PC-9 (cell line): Measurements from ENCODE around the gene STK26. TPM values are rescaled to one million over a fixed set of nuclear protein-coding genes. Genes with fewer than 3 reads are reported as not detected.

ENCODE experiments used
- BruUV-seq: library from RNA; stranded (reverse); fragments of 400-500 nt; replicated peaks from 2 replicates; lab custom pipeline; 2021; lab: Mats Ljungman, UMichigan
- CTCF ChIA-PET: fragments of 300-600 bp; sonication (Branson Sonifier 250); formaldehyde crosslinking; loops from one replicate; lab custom pipeline; 2022; ENCODE audit warnings: antibody characterized with exemption; lab: Charles Lee
- POLR2A ChIA-PET: fragments of 300-600 bp; sonication (Branson Sonifier 250); formaldehyde crosslinking; loops from one replicate; lab custom pipeline; 2022; ENCODE audit warnings: antibody characterized with exemption; ENCODE audit not compliant: unreplicated experiment; lab: Charles Lee
- DNase-seq, 2 experiments: peaks; one replicate each; pipeline versions ENCODE4 v3.0.0 to v3.0.0-alpha.2; 2015 to 2022; ENCODE audit warnings: mixed read lengths in 1 of 2
- H2AFZ ChIP-seq: fragments of 200-600 bp; sonication (generic); 2 replicates; pipeline ENCODE4 v1.8.1; 2017; ENCODE audit warnings: antibody characterized with exemption
- H3F3A ChIP-seq: fragments of 200-600 bp; sonication (generic); 2 replicates; pipeline ENCODE4 v1.8.1; 2017; ENCODE audit warnings: antibody characterized with exemption, mild to moderate bottlenecking, low read depth; ENCODE audit not compliant: insufficient read depth
- H3K27ac ChIP-seq: fragments of 200-600 bp; sonication (generic); 2 replicates; pipeline ENCODE4 v1.6.1; 2016; ENCODE audit warnings: mixed run types
- H3K27me3 ChIP-seq: fragments of 200-600 bp; sonication (generic); 2 replicates; pipeline ENCODE4 v1.6.1; 2016; ENCODE audit warnings: low read depth, mixed run types; ENCODE audit not compliant: insufficient read depth
- H3K36me3 ChIP-seq: fragments of 200-600 bp; sonication (generic); 2 replicates; pipeline ENCODE4 v1.6.1; 2016; ENCODE audit warnings: low read depth, mixed run types
- H3K4me1 ChIP-seq: fragments of 200-600 bp; sonication (generic); replicated peaks from 2 replicates; pipeline ENCODE4 v1.6.1; 2016; ENCODE audit warnings: mixed run types; ENCODE audit not compliant: insufficient read depth
- H3K4me2 ChIP-seq: fragments of 200-600 bp; sonication (generic); 2 replicates; pipeline ENCODE4 v1.6.1; 2017; ENCODE audit warnings: mixed run types
- H3K4me3 ChIP-seq: fragments of 200-600 bp; sonication (generic); 2 replicates; pipeline ENCODE4 v1.6.1; 2016; ENCODE audit warnings: mixed run types
- H3K79me2 ChIP-seq: fragments of 200-600 bp; sonication (generic); 2 replicates; pipeline ENCODE4 v1.6.1; 2017; ENCODE audit warnings: low read depth, mixed run types
- H3K9me2 ChIP-seq: fragments of 200-600 bp; sonication (generic); 2 replicates; pipeline ENCODE4 v1.8.1; 2017; ENCODE audit warnings: mild to moderate bottlenecking; ENCODE audit not compliant: insufficient read depth
- H3K9me3 ChIP-seq: fragments of 200-600 bp; sonication (generic); 2 replicates; pipeline ENCODE4 v1.8.1; 2016; ENCODE audit warnings: low read depth; ENCODE audit not compliant: insufficient read depth
- H4K20me1 ChIP-seq: fragments of 200-600 bp; sonication (generic); 2 replicates; pipeline ENCODE4 v1.8.1; 2017; ENCODE audit not compliant: insufficient read depth
- CTCF ChIP-seq: fragments of 200-600 bp; sonication (generic); conservative IDR thresholded peaks from 2 replicates; pipeline ENCODE4 v1.6.1; 2017; ENCODE audit warnings: mixed run types, antibody characterized with exemption, mild to moderate bottlenecking, moderate library complexity
- EZH2 ChIP-seq: fragments of 200-600 bp; sonication (generic); IDR thresholded peaks from 2 replicates; pipeline ENCODE4 v1.8.0; 2017; ENCODE audit warnings: antibody characterized with exemption, low read depth
- intact Hi-C: fragments of 100-400 bp; cut with micrococcal nuclease; formaldehyde crosslinking; loops from one replicate; pipeline ENCODE4 v1.10.0; 2022; ENCODE audit not compliant: unreplicated experiment
- total RNA-seq: library from RNA; stranded (reverse); gene quantifications from 2 replicates; pipeline ENCODE4 v1.2.3, GENCODE V29; 2021

The STK26 gene
- total RNA-seq, 1 experiment from 2014 or later = 48.4 TPM

- ChIA-PET CTCF (no interaction called here), POLR2A (no interaction called here)
- no peaks in the 10 kb centered on the region; the same call in 1 of the 2 replicates for H3K9me3 ChIP-seq
- no peaks in the 10 kb centered on the region for H3K36me3 ChIP-seq
- H3K9me2 ChIP-seq = no peaks in the 10 kb centered on the region
- peaks cover 4% of the 10 kb centered on the region; the same call in 1 of the 2 replicates for H3K4me1 ChIP-seq
- H3K27ac ChIP-seq = no peak overlapping the region
- no peak for DNase-seq
- TF ChIP-seq EZH2 = no peak
- no peak for TF ChIP-seq CTCF
- peaks cover 5% of the 10 kb centered on the region; the same call in 1 of the 2 replicates for H3F3A ChIP-seq
- H4K20me1 ChIP-seq = no peaks in the 10 kb centered on the region
- intact Hi-C loops = no loop called here
- no peak overlapping the region for H2AFZ ChIP-seq
- no peak overlapping the region for H3K4me2 ChIP-seq
- no peaks in the 10 kb centered on the region for H3K27me3 ChIP-seq
- no TSS peak for BruUV-seq
- no peaks in the 10 kb centered on the region for H3K79me2 ChIP-seq
- H3K4me3 ChIP-seq = no peak overlapping the region
Observed at GRCh38 chrX:132016628-132017430, 6.3 kb upstream of the STK26 start.

DNA sequence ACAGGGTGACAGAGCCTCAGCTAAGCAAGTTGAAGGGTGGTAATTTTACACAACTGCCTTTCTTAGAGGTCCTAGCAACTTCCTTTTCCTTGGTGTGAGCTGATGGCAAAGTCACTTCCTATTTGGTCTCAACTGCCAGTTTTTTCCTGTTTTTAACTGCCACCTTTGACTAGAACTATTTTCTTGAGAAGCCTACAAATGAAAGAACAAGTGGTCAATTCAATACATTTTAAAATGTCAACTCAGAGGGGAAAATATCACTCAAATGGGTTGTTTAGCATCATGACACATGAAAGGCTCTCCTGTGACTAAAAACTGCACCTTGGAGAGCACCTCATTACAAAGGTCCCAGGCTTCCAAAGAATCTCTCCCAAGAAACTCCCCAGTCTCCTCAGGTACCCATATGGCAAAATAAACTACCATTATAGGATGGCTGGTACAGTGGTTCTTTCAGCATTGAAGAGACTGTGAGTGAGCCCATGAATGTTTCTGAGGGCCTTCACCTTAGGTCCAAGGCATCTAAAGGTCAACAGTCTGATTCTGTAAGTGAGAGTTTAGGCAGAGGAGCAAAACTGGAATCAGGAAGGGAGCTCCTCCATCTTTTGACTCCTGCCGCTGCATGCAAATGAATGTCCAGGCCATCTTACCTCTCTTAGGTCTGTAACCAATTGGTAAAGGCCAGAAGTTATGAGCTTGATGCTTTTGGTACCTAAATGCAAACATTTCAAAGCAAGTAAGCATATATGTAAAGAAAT is 5.5 kb upstream of the STK26 start:
- H3K27ac ChIP-seq = no peak overlapping the region
- TF ChIP-seq CTCF (no peak), EZH2 (no peak)
- H3K79me2 ChIP-seq = no peaks in the 10 kb centered on the region
- BruUV-seq = no TSS peak
- H3F3A ChIP-seq = peaks cover 10% of the 10 kb centered on the region; the same call in 1 of the 2 replicates
- no peaks in the 10 kb centered on the region for H4K20me1 ChIP-seq
- no peaks in the 10 kb centered on the region for H3K9me2 ChIP-seq
- CTCF ChIA-PET = no interaction called here
- H3K4me2 ChIP-seq = no peak overlapping the region
- no peak overlapping the region for H3K4me3 ChIP-seq
- peaks cover 9% of the 10 kb centered on the region; the same call in 1 of the 2 replicates for H3K4me1 ChIP-seq
- POLR2A ChIA-PET = no interaction called here
- no peaks in the 10 kb centered on the region; the same call in 1 of the 2 replicates for H3K9me3 ChIP-seq
- H3K36me3 ChIP-seq = no peaks in the 10 kb centered on the region
- no peak overlapping the region for H2AFZ ChIP-seq
- intact Hi-C loops = no loop called here
- DNase-seq = no peak
- H3K27me3 ChIP-seq = no peaks in the 10 kb centered on the region

GRCh38 chrX:132022198-132022966 is 720 bp upstream of the STK26 start:
- H2AFZ ChIP-seq = peak overlapping the region; percentile 95
- POLR2A ChIA-PET = interaction anchor here (0.6 kb wide), 1 partner anchor 597 kb away, joined by 3 read pairs; no protein-coding TSS in a partner anchor
- BruUV-seq = TSS peak; percentile 63

More at GRCh38 chrX:132022198-132022966, 720 bp upstream of the STK26 start:
- Histone ChIP-seq H4K20me1 (0 out of 2 replicates have a peak, but pooled peaks cover 4% of the 10 kb centered on the region), H3K36me3 (no peaks in the 10 kb centered on the region; the same call in 1 of the 2 replicates), H3K9me3 (no peaks in the 10 kb centered on the region), H3F3A (peaks cover 27% of the 10 kb centered on the region; the same call in 1 of the 2 replicates), H3K4me3 (peak overlapping the region; percentile 91), H3K9me2 (no peaks in the 10 kb centered on the region), H3K79me2 (peaks cover 35% of the 10 kb centered on the region), H3K27me3 (no peaks in the 10 kb centered on the region), H3K4me1 (peaks cover 35% of the 10 kb centered on the region), H3K27ac (peak overlapping the region; percentile 85), H3K4me2 (peak overlapping the region; percentile 100)
- intact Hi-C loops = loop anchor here (1.0 to 5.0 kb wide), 3 partner anchors 168 to 470 kb away; partner anchors contain the start of gene RAP2C
- no peak for DNase-seq
- peak; percentile 64 for TF ChIP-seq CTCF
- TF ChIP-seq EZH2 = no peak
- CTCF ChIA-PET = interaction anchor here (0.5 kb wide), 1 partner anchor 596 kb away, joined by 3 read pairs; no protein-coding TSS in a partner anchor
